Measurements from ENCODE around the gene ASCL5.

DNA sequence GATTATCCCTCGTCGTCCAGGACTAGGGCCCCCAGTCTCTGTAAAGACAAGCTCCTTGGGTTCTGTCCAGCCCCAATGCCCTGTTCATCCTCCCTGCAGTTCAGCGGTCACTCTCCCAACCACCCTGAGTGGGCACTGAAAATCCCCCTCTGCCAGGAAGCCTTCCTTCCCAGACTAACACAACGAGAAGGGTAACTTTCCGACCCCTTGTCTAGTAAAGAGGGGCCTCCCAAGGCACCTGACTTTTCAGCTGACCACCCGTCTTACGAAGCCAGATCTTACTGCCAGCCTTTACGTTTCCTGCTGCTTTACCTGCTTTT lies 13.9 kb upstream of the ASCL5 start:
- TF ChIP-seq, protein P1, sequence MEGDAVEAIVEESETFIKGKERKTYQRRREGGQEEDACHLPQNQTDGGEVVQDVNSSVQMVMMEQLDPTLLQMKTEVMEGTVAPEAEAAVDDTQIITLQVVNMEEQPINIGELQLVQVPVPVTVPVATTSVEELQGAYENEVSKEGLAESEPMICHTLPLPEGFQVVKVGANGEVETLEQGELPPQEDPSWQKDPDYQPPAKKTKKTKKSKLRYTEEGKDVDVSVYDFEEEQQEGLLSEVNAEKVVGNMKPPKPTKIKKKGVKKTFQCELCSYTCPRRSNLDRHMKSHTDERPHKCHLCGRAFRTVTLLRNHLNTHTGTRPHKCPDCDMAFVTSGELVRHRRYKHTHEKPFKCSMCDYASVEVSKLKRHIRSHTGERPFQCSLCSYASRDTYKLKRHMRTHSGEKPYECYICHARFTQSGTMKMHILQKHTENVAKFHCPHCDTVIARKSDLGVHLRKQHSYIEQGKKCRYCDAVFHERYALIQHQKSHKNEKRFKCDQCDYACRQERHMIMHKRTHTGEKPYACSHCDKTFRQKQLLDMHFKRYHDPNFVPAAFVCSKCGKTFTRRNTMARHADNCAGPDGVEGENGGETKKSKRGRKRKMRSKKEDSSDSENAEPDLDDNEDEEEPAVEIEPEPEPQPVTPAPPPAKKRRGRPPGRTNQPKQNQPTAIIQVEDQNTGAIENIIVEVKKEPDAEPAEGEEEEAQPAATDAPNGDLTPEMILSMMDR (IDR thresholded peaks at IDR 0.05; ENCODE audit: insufficient read depth, low read length, poor library complexity, severe bottlenecking), result no peak
- TF ChIP-seq EZH2phosphoT487 (conservative IDR thresholded peaks at IDR 0.05; ENCODE audit: low read length), result no peak
